SK-N-SH (cell line): Measurements from ENCODE around the gene SH3TC1. TPM values are rescaled to one million over a fixed set of nuclear protein-coding genes. Genes with fewer than 3 reads are reported as not detected.

Source experiments
- CTCF ChIA-PET: fragments of 300-600, 350-600 bp; formaldehyde crosslinking; extraction: SDS; loops from one replicate; lab custom pipeline; 2021; lab: Yijun Ruan, JAX
- POLR2A ChIA-PET: fragments of 350-600 bp; sonication (Branson Sonifier 250); formaldehyde crosslinking; extraction: SDS; loops from one replicate; lab custom pipeline; 2020; ENCODE audit warnings: antibody characterized with exemption, inconsistent platforms; lab: Yijun Ruan, JAX
- DNase-seq: peaks from one replicate; pipeline ENCODE4 v3.0.0; 2012
- H2AFZ ChIP-seq: fragments of 200-600 bp; sonication (generic); 2 replicates; pipeline ENCODE4 v1.8.1; 2016; ENCODE audit warnings: antibody characterized with exemption, mild to moderate bottlenecking, low read depth
- H3F3A ChIP-seq: fragments of 200-600 bp; sonication (generic); replicated peaks from 2 replicates; pipeline ENCODE3; 2016; ENCODE audit warnings: antibody characterized with exemption, mild to moderate bottlenecking; ENCODE audit not compliant: insufficient read depth
- H3K27ac ChIP-seq, 2 experiments: fragments of 200-500 bp in 1 of 2; fragments of 200-600 bp in 1 of 2; sonication (Bioruptor generic) in 1 of 2; sonication (generic), shearing (Covaris generic) in 1 of 2; 2 replicates each; pipeline versions ENCODE4 v1.5.1 to v1.6.1; 2014 to 2016; ENCODE audit warnings: low read depth in 2 of 2, inconsistent platforms in 1 of 2, low read length in 1 of 2, mild to moderate bottlenecking in 1 of 2, mixed read lengths in 1 of 2
- H3K27me3 ChIP-seq: fragments of 200-600 bp; sonication (generic), shearing (Covaris generic); 2 replicates; pipeline ENCODE4 v1.6.1; 2016; ENCODE audit warnings: mixed run types; ENCODE audit not compliant: insufficient read depth
- H3K36me3 ChIP-seq, 2 experiments: fragments of 200-500 bp in 1 of 2; fragments of 200-600 bp in 1 of 2; sonication (Bioruptor generic) in 1 of 2; sonication (generic) in 1 of 2; replicated peaks in 1 of 2; 2 replicates each; pipeline versions ENCODE3 to v1.5.1; 2014 to 2016; ENCODE audit warnings: low read length in 1 of 2, mild to moderate bottlenecking in 1 of 2; ENCODE audit not compliant: insufficient read depth in 2 of 2, control insufficient read depth in 1 of 2
- H3K4me1 ChIP-seq, 2 experiments: fragments of 200-500 bp in 1 of 2; fragments of 200-600 bp in 1 of 2; sonication (Bioruptor generic) in 1 of 2; sonication (generic), shearing (Covaris generic) in 1 of 2; 2 replicates each; pipeline versions ENCODE4 v1.5.1 to v1.6.1; 2014 to 2016; ENCODE audit warnings: low read depth in 1 of 2, low read length in 1 of 2, mixed run types in 1 of 2; ENCODE audit not compliant: insufficient read depth in 2 of 2, control insufficient read depth in 1 of 2
- H3K4me2 ChIP-seq: fragments of 200-600 bp; sonication (generic), shearing (Covaris generic); 2 replicates; pipeline ENCODE4 v1.6.1; 2017; ENCODE audit warnings: mixed run types
- H3K4me3 ChIP-seq, 2 experiments: fragments of 200-500 bp in 1 of 2; fragments of 200-600 bp in 1 of 2; sonication (Bioruptor generic) in 1 of 2; sonication (generic), shearing (Covaris generic) in 1 of 2; 2 replicates each; pipeline versions ENCODE4 v1.5.1 to v1.8.1; 2014 to 2016; ENCODE audit warnings: low read depth in 2 of 2, inconsistent platforms in 1 of 2, low read length in 1 of 2, mild to moderate bottlenecking in 1 of 2, mixed read lengths in 1 of 2, moderate library complexity in 1 of 2
- H3K79me2 ChIP-seq: fragments of 200-600 bp; sonication (generic); 2 replicates; pipeline ENCODE4 v1.8.1; 2017; ENCODE audit warnings: mild to moderate bottlenecking; ENCODE audit not compliant: insufficient read depth
- H3K9ac ChIP-seq: fragments of 200-600 bp; sonication (generic); 2 replicates; pipeline ENCODE4 v1.6.1; 2017; ENCODE audit warnings: mixed run types
- H3K9me2 ChIP-seq: fragments of 200-600 bp; sonication (generic); 2 replicates; pipeline ENCODE4 v1.6.1; 2017; ENCODE audit warnings: mixed run types
- H3K9me3 ChIP-seq: fragments of 200-600 bp; sonication (generic); 2 replicates; pipeline ENCODE4 v1.6.1; 2017; ENCODE audit warnings: mixed run types, mild to moderate bottlenecking, moderate library complexity
- H4K20me1 ChIP-seq: fragments of 200-600 bp; sonication (generic); 2 replicates; pipeline ENCODE4 v1.6.1; 2017; ENCODE audit warnings: mild to moderate bottlenecking, mixed run types; ENCODE audit not compliant: insufficient read depth
- EP300 ChIP-seq, 2 experiments: IDR thresholded peaks; 2 replicates each; pipeline versions ENCODE4 v1.4.0 to v1.6.1; 2012; ENCODE audit warnings: borderline replicate concordance in 1 of 2, low read depth in 1 of 2, low read length in 1 of 2
- EZH2phosphoT487 ChIP-seq: fragments of 200-600 bp; sonication (generic); IDR thresholded peaks from 2 replicates; pipeline ENCODE4 v1.6.1; 2017; ENCODE audit warnings: low read depth, mixed run types, mild to moderate bottlenecking, antibody characterized with exemption, moderate library complexity, borderline replicate concordance
- JUND ChIP-seq: IDR thresholded peaks from 2 replicates; pipeline ENCODE4 v1.4.0; 2012
- MEF2A ChIP-seq: IDR thresholded peaks from 2 replicates; pipeline ENCODE4 v1.4.0; 2012; ENCODE audit warnings: low read depth, borderline replicate concordance
- MXI1 ChIP-seq: IDR thresholded peaks from 2 replicates; pipeline ENCODE4 v1.6.1; 2012; ENCODE audit warnings: mild to moderate bottlenecking, low read depth, low read length, improper control_type of control experiment
- POLR2AphosphoS5 ChIP-seq: IDR thresholded peaks from 2 replicates; pipeline ENCODE4 v1.6.1; 2012; ENCODE audit warnings: low read depth, low read length
- RXRA ChIP-seq: IDR thresholded peaks from 2 replicates; pipeline ENCODE4 v1.4.0; 2012; ENCODE audit warnings: low read depth, mild to moderate bottlenecking, borderline replicate concordance
- TCF12 ChIP-seq: IDR thresholded peaks from 2 replicates; pipeline ENCODE4 v1.4.0; 2012
- WGBS: methylation state at CpG from one replicate; pipeline ENCODE4 v1.1.6; 2017; ENCODE audit warnings: low lambda C conversion rate; 5-methylcytosine and 5-hydroxymethylcytosine counted together
- polyA plus RNA-seq, 3 experiments: library from polyadenylated mRNA; depleted of rRNA; stranded (reverse); fragments of >200 nt; gene quantifications; 2 replicates each; pipeline ENCODE4 v1.2.3, GENCODE V29; 2012
- TF ChIP-seq, protein P1 (sequence below): IDR thresholded peaks from 2 replicates; pipeline ENCODE4 v1.6.1; 2012; ENCODE audit warnings: mild to moderate bottlenecking, low read depth, low read length, moderate library complexity
- TF ChIP-seq, protein P2 (sequence below): fragments of 150-350 bp; IDR thresholded peaks from 2 replicates; pipeline ENCODE4 v1.6.1; 2016; ENCODE audit warnings: mild to moderate bottlenecking, low read depth, low read length
- TF ChIP-seq, protein P3 (sequence below): IDR thresholded peaks from 2 replicates; pipeline ENCODE4 v1.4.0; 2012; ENCODE audit warnings: low read depth, borderline replicate concordance
- TF ChIP-seq, protein P4 (sequence below): IDR thresholded peaks from 2 replicates; pipeline ENCODE4; 2012

SH3TC1 gene
- polyA plus RNA-seq, 1 of the 3 experiments (the other 2 are of a cell fraction): 2.7 TPM

DNA sequence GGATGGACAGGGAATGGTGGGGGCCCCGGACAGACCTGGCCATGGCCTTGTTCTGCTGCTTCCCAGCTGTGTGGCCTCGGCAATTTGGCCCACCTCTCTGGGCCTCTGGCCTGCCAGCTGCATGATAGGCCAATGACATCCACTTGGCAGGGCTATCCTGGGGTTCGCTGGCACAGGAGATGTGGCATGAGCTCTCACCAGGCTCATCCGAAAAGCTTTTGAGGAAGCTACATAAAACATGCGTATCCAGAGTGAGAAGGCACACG is 18.1 kb downstream of the SH3TC1 start:
- no peak overlapping the region for H3K4me3 ChIP-seq
- no peaks in the 10 kb centered on the region for H4K20me1 ChIP-seq
- H3K9me2 ChIP-seq: no peaks in the 10 kb centered on the region
- WGBS: 84% methylated on average over 6 of the region's 6 CpGs
- H3K9me3 ChIP-seq: no peaks in the 10 kb centered on the region
- no peak overlapping the region for H3K9ac ChIP-seq
- H2AFZ ChIP-seq: no peak overlapping the region
- ChIA-PET CTCF (interaction anchor here (0.8 to 3.5 kb wide), 4 partner anchors 11 to 40 kb away, joined by 3 to 16 read pairs (median 3); no protein-coding TSS in a partner anchor), POLR2A (interaction anchor here (0.7 kb wide), 1 partner anchor 12 kb away, joined by 3 read pairs; no protein-coding TSS in a partner anchor)
- peaks cover 0 to 3% of the 10 kb centered on the region in 2 experiments for H3K36me3 ChIP-seq
- no peaks in the 10 kb centered on the region for H3F3A ChIP-seq
- no peak for DNase-seq
- no peaks in the 10 kb centered on the region for H3K27me3 ChIP-seq
- H3K4me2 ChIP-seq: no peak overlapping the region
- H3K27ac ChIP-seq: no peak overlapping the region
- peaks cover 0 to 9% of the 10 kb centered on the region in 2 experiments; a peak in 1 of 4 replicates for H3K4me1 ChIP-seq
- no peak for TF ChIP-seq MXI1
- TF ChIP-seq, protein P1, sequence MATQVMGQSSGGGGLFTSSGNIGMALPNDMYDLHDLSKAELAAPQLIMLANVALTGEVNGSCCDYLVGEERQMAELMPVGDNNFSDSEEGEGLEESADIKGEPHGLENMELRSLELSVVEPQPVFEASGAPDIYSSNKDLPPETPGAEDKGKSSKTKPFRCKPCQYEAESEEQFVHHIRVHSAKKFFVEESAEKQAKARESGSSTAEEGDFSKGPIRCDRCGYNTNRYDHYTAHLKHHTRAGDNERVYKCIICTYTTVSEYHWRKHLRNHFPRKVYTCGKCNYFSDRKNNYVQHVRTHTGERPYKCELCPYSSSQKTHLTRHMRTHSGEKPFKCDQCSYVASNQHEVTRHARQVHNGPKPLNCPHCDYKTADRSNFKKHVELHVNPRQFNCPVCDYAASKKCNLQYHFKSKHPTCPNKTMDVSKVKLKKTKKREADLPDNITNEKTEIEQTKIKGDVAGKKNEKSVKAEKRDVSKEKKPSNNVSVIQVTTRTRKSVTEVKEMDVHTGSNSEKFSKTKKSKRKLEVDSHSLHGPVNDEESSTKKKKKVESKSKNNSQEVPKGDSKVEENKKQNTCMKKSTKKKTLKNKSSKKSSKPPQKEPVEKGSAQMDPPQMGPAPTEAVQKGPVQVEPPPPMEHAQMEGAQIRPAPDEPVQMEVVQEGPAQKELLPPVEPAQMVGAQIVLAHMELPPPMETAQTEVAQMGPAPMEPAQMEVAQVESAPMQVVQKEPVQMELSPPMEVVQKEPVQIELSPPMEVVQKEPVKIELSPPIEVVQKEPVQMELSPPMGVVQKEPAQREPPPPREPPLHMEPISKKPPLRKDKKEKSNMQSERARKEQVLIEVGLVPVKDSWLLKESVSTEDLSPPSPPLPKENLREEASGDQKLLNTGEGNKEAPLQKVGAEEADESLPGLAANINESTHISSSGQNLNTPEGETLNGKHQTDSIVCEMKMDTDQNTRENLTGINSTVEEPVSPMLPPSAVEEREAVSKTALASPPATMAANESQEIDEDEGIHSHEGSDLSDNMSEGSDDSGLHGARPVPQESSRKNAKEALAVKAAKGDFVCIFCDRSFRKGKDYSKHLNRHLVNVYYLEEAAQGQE: no peak
- TF ChIP-seq, protein P2, sequence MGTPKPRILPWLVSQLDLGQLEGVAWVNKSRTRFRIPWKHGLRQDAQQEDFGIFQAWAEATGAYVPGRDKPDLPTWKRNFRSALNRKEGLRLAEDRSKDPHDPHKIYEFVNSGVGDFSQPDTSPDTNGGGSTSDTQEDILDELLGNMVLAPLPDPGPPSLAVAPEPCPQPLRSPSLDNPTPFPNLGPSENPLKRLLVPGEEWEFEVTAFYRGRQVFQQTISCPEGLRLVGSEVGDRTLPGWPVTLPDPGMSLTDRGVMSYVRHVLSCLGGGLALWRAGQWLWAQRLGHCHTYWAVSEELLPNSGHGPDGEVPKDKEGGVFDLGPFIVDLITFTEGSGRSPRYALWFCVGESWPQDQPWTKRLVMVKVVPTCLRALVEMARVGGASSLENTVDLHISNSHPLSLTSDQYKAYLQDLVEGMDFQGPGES: no peak
- no peak for TF ChIP-seq RXRA
- TF ChIP-seq POLR2AphosphoS5: no peak
- TF ChIP-seq JUND: no peak
- TF ChIP-seq, protein P3, sequence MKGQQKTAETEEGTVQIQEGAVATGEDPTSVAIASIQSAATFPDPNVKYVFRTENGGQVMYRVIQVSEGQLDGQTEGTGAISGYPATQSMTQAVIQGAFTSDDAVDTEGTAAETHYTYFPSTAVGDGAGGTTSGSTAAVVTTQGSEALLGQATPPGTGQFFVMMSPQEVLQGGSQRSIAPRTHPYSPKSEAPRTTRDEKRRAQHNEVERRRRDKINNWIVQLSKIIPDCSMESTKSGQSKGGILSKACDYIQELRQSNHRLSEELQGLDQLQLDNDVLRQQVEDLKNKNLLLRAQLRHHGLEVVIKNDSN: no peak
- TF ChIP-seq EZH2phosphoT487: no peak
- TF ChIP-seq TCF12: no peak
- no peak for TF ChIP-seq MEF2A
- TF ChIP-seq, protein P4, sequence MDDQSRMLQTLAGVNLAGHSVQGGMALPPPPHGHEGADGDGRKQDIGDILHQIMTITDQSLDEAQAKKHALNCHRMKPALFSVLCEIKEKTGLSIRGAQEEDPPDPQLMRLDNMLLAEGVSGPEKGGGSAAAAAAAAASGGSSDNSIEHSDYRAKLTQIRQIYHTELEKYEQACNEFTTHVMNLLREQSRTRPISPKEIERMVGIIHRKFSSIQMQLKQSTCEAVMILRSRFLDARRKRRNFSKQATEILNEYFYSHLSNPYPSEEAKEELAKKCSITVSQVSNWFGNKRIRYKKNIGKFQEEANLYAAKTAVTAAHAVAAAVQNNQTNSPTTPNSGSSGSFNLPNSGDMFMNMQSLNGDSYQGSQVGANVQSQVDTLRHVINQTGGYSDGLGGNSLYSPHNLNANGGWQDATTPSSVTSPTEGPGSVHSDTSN: no peak
- no peak for TF ChIP-seq EP300 (IDR thresholded peaks at IDR 0.05; ENCODE audit: borderline replicate concordance in 1 of 2, low read depth in 1 of 2, low read length in 1 of 2)
- H3K79me2 ChIP-seq: no peaks in the 10 kb centered on the region
